RWPE2 (cell line): ENCODE results near the gene NDUFS1.
"Not testable (repeated sequence)": the region's sequence is repeated elsewhere in the genome, so short reads cannot be mapped to it uniquely, and the experiment has no call there.

Source experiments
- ATAC-seq: fragments of 200-7000 bp; cut with Tn5 transposase; 3 replicates; pipeline ENCODE4 v1.9.1; 2021; ENCODE audit warnings: low read depth
- DNase-seq: peaks from one replicate; pipeline ENCODE4 v3.0.0-alpha.2; 2020; ENCODE audit warnings: low spot score
- H3K27ac ChIP-seq: fragments of 450-650 bp; 2 replicates; pipeline ENCODE4 v1.5.1; 2017; ENCODE audit warnings: mild to moderate bottlenecking; ENCODE audit not compliant: poor library complexity, severe bottlenecking
- H3K27me3 ChIP-seq: fragments of 250-450 bp; sonication (Bioruptor Pico); 2 replicates; pipeline ENCODE4 v1.5.1; 2021; ENCODE audit warnings: mild to moderate bottlenecking, moderate library complexity; ENCODE audit not compliant: insufficient read depth, poor library complexity, severe bottlenecking
- H3K36me3 ChIP-seq: fragments of 250-450 bp; sonication (Bioruptor Pico); 2 replicates; pipeline ENCODE4 v1.5.1; 2020; ENCODE audit warnings: low read depth, mild to moderate bottlenecking, moderate library complexity
- H3K4me1 ChIP-seq: fragments of 250-450 bp; sonication (Bioruptor Pico); 2 replicates; pipeline ENCODE4 v1.5.1; 2021; ENCODE audit warnings: mild to moderate bottlenecking, moderate library complexity; ENCODE audit not compliant: insufficient read depth, poor library complexity, severe bottlenecking
- H3K4me3 ChIP-seq: fragments of 250-450 bp; sonication (Bioruptor Pico); 2 replicates; pipeline ENCODE4 v1.5.1; 2021; ENCODE audit warnings: mild to moderate bottlenecking, moderate library complexity; ENCODE audit not compliant: severe bottlenecking
- H3K9me3 ChIP-seq: fragments of 250-450 bp; sonication (Bioruptor Pico); 2 replicates; pipeline ENCODE4 v1.5.1; 2021; ENCODE audit warnings: mild to moderate bottlenecking, moderate library complexity; ENCODE audit not compliant: severe bottlenecking
- TF ChIP-seq, protein P1 (sequence below): fragments of 450-650 bp; IDR thresholded peaks from one replicate; pipeline ENCODE4 v1.5.1; 2017; ENCODE audit warnings: mild to moderate bottlenecking, moderate library complexity; ENCODE audit not compliant: poor library complexity, severe bottlenecking

NDUFS1 gene

DNA sequence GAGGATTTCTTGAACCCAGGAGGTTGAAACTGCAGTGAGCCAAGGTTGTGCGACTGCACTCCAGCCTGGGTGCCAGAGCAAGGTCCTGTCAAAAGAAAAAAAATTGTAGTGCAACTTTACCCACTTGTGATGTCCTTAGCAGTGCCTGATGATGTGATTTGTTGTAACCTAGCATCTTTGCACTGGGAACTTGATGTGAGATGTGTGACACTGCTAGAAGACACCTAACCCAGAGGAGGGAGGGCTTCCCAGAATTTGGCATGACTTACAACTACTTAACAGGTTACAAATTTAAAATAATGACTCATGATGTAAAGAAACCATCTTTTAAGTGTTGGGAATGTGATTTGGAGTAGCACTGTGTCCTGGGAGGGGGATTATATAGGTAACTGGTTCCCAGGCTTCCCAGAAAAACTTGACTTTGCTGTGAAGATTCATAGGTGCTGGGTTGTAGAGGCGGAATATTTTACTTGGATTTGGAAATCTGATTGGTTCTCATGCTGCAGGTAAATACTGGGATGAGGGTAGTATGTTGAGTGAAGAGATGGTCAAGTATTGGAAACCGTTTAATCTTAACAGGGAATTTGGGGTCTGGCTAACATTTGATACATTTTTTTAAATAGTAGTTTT is 4.1 kb upstream of the NDUFS1 start:
- DNase-seq (no peak), ATAC-seq (no peak)
- Histone ChIP-seq H3K4me1 (peaks cover 7% of the 10 kb centered on the region), H3K36me3 (peaks cover 49% of the 10 kb centered on the region), H3K27ac (no peak overlapping the region), H3K4me3 (no peak overlapping the region), H3K27me3 (no peaks in the 10 kb centered on the region), H3K9me3 (no peaks in the 10 kb centered on the region)
- TF ChIP-seq, protein P1, sequence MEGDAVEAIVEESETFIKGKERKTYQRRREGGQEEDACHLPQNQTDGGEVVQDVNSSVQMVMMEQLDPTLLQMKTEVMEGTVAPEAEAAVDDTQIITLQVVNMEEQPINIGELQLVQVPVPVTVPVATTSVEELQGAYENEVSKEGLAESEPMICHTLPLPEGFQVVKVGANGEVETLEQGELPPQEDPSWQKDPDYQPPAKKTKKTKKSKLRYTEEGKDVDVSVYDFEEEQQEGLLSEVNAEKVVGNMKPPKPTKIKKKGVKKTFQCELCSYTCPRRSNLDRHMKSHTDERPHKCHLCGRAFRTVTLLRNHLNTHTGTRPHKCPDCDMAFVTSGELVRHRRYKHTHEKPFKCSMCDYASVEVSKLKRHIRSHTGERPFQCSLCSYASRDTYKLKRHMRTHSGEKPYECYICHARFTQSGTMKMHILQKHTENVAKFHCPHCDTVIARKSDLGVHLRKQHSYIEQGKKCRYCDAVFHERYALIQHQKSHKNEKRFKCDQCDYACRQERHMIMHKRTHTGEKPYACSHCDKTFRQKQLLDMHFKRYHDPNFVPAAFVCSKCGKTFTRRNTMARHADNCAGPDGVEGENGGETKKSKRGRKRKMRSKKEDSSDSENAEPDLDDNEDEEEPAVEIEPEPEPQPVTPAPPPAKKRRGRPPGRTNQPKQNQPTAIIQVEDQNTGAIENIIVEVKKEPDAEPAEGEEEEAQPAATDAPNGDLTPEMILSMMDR: no peak

DNA sequence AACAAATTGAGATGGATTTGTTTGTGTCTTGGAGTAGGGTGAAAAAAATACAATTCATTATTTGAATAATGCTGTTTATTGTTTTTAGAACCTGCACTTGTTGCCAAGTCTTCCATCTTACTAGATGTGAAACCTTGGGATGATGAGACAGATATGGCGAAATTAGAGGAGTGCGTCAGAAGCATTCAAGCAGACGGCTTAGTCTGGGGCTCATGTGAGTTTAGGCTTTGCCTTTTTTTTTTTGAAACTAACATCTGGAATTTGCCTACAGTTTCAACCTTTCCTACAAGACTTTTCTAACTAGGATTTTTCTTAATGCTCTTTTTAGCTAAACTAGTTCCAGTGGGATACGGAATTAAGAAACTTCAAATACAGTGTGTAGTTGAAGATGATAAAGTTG is 3.2 kb upstream of the NDUFS1 start:
- H3K27ac ChIP-seq: peak overlapping the region; percentile 77
- H3K36me3 ChIP-seq: peaks cover 52% of the 10 kb centered on the region
- peaks cover 10% of the 10 kb centered on the region for H3K4me1 ChIP-seq
- not testable (repeated sequence) for H3K4me3 ChIP-seq, H3K27me3 ChIP-seq, DNase-seq, ATAC-seq, H3K9me3 ChIP-seq

DNA sequence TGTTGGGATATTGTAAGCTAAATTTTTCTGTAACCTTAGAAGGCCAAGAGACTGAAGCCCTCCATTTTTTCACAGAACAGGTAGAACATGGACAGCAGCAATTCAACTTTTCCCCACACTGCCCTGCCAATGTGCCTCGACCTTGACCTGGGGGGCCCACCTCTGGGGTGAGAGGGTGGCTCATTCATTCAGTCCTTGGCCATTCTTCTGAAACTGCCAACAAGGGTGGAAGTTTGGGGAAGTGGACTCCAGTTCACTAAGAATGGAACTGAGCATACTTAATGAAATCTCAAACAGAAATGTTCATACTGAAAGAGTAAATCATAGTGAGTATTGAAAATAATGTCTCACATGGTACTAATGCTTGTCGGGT is 1.5 kb upstream of the NDUFS1 start:
- Histone ChIP-seq H3K36me3 (peaks cover 61% of the 10 kb centered on the region), H3K4me3 (peak overlapping the region; percentile 77), H3K9me3 (no peaks in the 10 kb centered on the region), H3K27ac (peak overlapping the region; percentile 77), H3K27me3 (no peaks in the 10 kb centered on the region), H3K4me1 (peaks cover 12% of the 10 kb centered on the region)
- TF ChIP-seq, protein P1: no peak
- DNase-seq (no peak), ATAC-seq (no peak)

DNA sequence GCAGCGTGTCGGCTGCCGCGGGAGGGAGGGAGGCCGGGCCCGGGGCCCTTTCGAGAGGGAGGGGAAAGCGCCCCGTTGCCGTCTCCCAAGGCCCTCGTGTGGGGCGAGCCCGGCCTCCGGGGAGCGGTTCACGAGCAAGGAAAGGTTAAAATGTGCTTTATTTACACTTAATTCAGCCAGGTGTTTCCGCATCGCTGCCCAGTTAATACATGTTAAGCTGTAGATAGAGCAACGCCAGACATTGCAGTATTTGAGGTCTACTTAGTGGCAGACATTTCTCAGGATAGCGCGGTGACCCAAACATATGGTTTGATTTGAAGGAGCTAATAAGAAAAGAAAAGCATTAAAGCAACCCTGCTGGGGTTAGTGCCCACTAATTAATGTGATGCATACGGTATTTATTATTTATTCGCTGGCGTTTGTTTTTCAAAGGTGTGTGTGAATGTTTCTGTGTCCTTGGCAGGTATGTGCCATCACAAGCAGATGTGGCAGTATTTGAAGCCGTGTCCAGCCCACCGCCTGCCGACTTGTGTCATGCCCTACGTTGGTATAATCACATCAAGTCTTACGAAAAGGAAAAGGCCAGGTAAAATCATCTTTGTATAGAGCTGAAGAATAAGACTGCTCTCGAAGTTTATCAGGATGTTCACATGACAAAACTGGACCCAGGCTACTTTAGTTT is 1.0 kb upstream of the NDUFS1 start:
- Histone ChIP-seq H3K4me1 (peaks cover 12% of the 10 kb centered on the region), H3K4me3 (peak overlapping the region; percentile 77), H3K27me3 (no peaks in the 10 kb centered on the region), H3K36me3 (peaks cover 61% of the 10 kb centered on the region), H3K27ac (peak overlapping the region; percentile 77), H3K9me3 (no peaks in the 10 kb centered on the region)
- TF ChIP-seq, protein P1: no peak
- DNase-seq: no peak
- peak; percentile 38; the same call in 2 of the 3 replicates for ATAC-seq

DNA sequence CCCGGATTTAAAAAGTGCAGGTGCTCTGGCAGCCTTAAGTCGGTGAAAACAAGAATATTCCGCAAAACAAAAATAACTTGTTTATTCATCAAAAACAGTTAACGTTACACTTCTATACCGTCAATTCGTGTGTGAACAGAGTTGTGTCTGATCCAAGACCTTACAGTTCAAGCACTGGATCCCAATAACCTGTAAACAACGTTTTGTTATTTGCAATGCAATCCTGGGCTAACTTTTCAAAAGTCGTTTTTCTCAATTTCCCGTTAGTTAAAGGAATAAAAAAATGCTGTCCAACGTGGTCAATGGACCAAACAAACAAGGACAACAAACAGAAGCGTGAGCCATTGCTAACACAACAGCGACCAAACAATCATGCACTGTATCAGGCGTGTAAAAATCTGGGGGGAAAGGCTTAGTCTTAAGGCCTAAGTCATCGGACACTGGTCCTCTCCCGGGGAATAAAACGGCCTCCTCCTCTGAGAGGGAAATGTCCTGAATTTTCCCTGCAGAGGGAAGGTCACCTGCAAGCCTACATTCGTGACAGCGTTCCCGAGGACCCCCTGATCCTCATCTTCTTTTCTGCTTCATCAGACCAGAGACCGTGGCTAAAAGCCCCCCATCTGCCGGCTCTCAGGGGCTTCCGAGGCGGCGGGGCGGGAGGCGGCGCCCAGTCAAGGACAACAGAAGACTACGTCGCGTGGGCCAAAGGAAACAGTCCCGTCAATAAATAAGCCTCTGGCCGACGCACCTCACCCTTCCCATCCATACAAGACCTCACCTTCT is 490 bp downstream of the NDUFS1 start:
- Histone ChIP-seq H3K27ac (peak overlapping the region; percentile 77), H3K4me3 (peak overlapping the region; percentile 77), H3K27me3 (no peaks in the 10 kb centered on the region), H3K4me1 (peaks cover 12% of the 10 kb centered on the region), H3K36me3 (peaks cover 50% of the 10 kb centered on the region), H3K9me3 (no peaks in the 10 kb centered on the region)
- DNase-seq: no peak
- TF ChIP-seq, protein P1: no peak
- ATAC-seq: peak; percentile 20; the same call in 2 of the 3 replicates

DNA sequence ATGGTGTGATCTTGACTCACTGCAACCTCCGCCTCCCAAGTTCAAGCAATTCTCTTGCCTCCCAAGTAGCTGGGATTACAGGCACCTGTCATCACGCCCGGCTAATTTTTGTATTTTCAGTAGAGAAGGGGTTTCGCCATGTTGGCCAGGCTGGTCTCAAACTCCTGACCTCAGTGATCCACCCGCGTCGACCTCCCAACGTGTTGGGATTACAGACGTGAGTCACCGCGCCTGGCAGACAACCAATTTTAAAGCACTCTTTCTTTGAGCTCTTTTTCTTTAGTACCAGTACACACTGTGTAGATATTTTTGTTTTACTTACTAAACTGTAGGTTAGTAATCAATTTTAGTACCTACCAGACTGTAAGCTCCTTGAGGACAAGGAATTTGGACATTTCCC is 2.2 kb downstream of the NDUFS1 start:
- not testable (repeated sequence) for H3K27ac ChIP-seq, ATAC-seq, DNase-seq, H3K27me3 ChIP-seq, H3K4me3 ChIP-seq, H3K9me3 ChIP-seq
- Histone ChIP-seq H3K36me3 (peaks cover 47% of the 10 kb centered on the region), H3K4me1 (peaks cover 12% of the 10 kb centered on the region)
